Omental fat pad (tissue), 4 donors: ENCODE measurements around the gene CDKN1C. TPM values are rescaled to one million over a fixed set of nuclear protein-coding genes. Genes with fewer than 3 reads are reported as not detected.

ENCODE experiments used
- ATAC-seq: fragments of 150-250 bp; one replicate; pipeline ENCODE4 v1.9.1; 2016; ENCODE audit warnings: mild to moderate bottlenecking, moderate library complexity; ENCODE audit not compliant: low FRiP score
- DNase-seq: peaks from one replicate; pipeline ENCODE4 v3.0.0-alpha.2; 2019; ENCODE audit warnings: low spot score
- small RNA-seq: library from RNA; depleted of rRNA; stranded (forward); fragments of <200 nt; gene quantifications from one replicate; pipeline ENCODE3, GENCODE V24; 2016
- total RNA-seq, 4 donors: library from RNA; depleted of rRNA; stranded (reverse); fragments of >200 nt; gene quantifications; one replicate each; pipeline ENCODE4 v1.1.0, GENCODE V29; 2016
- TF ChIP-seq, protein P1 (sequence below), 3 donors: fragments of 450-650 bp; IDR thresholded peaks; one replicate each; pipeline ENCODE4 v1.5.1; 2016 to 2017; ENCODE audit warnings: antibody characterized with exemption in 3 of 3, mild to moderate bottlenecking in 3 of 3, moderate library complexity in 2 of 3

The CDKN1C gene
- total RNA-seq, 4 donors from 2014 or later, result 111 to 314 (median 138) TPM

DNA sequence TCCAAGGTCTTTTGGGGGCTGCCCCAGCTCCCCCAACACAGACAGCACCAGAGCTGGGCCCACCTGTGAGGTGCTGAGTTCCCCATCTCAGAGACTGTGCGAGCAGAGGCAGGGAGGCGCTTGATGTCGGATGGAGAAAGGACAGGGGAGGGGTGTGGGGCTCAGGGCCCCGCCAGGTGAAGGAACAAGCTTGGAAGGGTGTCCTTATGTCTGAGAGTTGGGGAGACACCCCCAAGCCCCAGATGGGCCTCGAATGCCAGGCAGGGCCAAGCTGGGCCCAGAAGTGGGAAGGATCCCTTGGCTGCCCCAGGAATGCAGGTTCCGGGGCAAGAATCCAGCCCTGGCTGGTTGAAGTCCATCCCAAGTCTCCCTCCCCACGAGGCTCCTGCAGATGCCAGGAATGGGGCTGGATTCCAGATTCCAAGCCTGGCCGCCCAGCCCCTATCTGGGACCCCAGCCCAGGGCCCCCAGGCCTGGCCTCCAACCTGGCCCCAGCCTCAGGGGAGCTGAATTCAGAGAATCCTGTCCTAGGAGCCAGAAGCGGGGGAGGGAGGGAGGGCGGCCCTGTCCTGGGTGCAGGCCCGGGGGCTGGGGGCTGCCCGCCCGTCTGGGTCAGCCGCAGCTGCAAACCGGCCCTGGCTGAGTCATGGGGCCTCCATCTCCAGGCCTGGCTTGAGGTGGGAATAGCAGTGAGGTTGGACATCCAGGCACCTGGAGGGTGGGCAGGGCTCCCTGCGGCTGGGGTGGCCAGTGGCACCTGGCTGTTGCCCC lies 50.9 kb downstream of the CDKN1C start:
- TF ChIP-seq, protein P1, sequence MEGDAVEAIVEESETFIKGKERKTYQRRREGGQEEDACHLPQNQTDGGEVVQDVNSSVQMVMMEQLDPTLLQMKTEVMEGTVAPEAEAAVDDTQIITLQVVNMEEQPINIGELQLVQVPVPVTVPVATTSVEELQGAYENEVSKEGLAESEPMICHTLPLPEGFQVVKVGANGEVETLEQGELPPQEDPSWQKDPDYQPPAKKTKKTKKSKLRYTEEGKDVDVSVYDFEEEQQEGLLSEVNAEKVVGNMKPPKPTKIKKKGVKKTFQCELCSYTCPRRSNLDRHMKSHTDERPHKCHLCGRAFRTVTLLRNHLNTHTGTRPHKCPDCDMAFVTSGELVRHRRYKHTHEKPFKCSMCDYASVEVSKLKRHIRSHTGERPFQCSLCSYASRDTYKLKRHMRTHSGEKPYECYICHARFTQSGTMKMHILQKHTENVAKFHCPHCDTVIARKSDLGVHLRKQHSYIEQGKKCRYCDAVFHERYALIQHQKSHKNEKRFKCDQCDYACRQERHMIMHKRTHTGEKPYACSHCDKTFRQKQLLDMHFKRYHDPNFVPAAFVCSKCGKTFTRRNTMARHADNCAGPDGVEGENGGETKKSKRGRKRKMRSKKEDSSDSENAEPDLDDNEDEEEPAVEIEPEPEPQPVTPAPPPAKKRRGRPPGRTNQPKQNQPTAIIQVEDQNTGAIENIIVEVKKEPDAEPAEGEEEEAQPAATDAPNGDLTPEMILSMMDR (IDR thresholded peaks at IDR 0.05), result no peak
- no peak for DNase-seq
- peak; percentile 29 for ATAC-seq

DNA sequence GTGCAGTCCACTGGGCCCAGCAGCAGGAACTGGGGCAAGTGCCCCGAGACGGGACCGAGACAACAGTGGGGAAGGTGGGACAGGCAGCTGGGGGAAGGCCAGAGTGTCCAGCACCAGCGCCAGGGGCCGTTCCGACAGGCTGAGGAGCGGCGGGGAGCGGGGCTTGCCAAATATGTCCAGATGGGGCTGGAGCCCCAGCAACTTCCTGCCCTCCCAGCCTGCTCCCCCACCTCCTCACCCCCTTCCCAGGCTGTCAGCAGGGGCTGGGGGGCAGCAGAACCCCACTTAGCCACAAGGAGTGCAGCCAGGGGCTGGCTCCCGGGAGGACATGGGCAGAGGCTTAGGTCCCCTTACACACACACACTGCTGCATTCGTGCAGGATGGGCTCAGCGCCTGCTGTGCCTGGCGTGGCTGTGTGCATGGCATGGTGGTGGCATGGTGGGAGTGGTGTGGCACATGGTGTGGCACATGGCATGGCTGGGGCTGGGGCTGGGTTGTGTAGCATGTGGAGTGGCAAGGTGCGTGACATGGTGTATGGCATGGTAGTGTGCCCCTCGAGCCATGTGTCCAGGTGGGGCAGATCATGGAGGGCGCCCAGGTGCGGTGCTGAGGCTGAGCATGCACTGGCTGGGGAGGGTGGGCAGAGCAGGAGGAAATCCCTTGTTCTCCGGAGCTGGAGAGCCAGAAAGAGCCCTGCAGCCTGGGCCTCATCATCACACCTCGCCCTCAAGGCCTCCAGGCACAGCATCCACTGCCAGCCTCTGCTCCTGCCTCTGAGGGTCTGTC lies 51.7 kb downstream of the CDKN1C start:
- TF ChIP-seq, protein P1 (IDR thresholded peaks at IDR 0.05), result no peak
- DNase-seq, result no peak
- ATAC-seq, result no peak

Small RNA genes lying within 50 kb of the gene (small RNA-seq; reads per million reads assigned to genes)
- not detected for gene AC013791.1

Other genes with a start within 250 kb of the CDKN1C start
- 1 to 10 TPM; 3.4 to 9.7 (median 6.2) TPM for gene KCNQ1OT1, start 185.8 kb downstream of the CDKN1C start, total RNA-seq
- gene PHLDA2, start 43.6 kb upstream of the CDKN1C start, total RNA-seq, result 10 to 100 TPM in 1 of 4 donors, 1 to 10 TPM in 2, not detected in 1; 3.8 to 10.2 (median 7.1) TPM
- gene NAP1L4, start 106.6 kb upstream of the CDKN1C start, total RNA-seq, result 10 to 100 TPM; 58.2 to 90.0 (median 82.2) TPM
- gene CARS1, start 171.6 kb upstream of the CDKN1C start, total RNA-seq, result 10 to 100 TPM; 40.6 to 69.7 (median 57.8) TPM